ENCODE results near the gene BACE2.
A peak's percentile ranks its signal among the peaks of the same experiment; 100 is the strongest.

- TF ChIP-seq CTCF (IDR thresholded peaks at IDR 0.05) (peak in 3 of 4 experiments; percentile 36 to 62 (median 57)), POLR2AphosphoS5 (IDR thresholded peaks at IDR 0.05) (no peak)
Observed at GRCh38 chr21:41133874-41134522, 34.0 kb upstream of the BACE2 start.
